IPS DF 4.7 (cell line): Measurements from ENCODE around the gene OR2T1.
"Not testable (repeated sequence)": the region's sequence is repeated elsewhere in the genome, so short reads cannot be mapped to it uniquely, and the experiment has no call there.

Source experiments
- DNase-seq: peaks from one replicate; pipeline ENCODE4 v3.0.0-alpha.2; 2013; ENCODE audit warnings: low spot score; ENCODE audit errors: extremely low read depth

OR2T1 gene, protein sequence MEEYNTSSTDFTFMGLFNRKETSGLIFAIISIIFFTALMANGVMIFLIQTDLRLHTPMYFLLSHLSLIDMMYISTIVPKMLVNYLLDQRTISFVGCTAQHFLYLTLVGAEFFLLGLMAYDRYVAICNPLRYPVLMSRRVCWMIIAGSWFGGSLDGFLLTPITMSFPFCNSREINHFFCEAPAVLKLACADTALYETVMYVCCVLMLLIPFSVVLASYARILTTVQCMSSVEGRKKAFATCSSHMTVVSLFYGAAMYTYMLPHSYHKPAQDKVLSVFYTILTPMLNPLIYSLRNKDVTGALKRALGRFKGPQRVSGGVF

DNA sequence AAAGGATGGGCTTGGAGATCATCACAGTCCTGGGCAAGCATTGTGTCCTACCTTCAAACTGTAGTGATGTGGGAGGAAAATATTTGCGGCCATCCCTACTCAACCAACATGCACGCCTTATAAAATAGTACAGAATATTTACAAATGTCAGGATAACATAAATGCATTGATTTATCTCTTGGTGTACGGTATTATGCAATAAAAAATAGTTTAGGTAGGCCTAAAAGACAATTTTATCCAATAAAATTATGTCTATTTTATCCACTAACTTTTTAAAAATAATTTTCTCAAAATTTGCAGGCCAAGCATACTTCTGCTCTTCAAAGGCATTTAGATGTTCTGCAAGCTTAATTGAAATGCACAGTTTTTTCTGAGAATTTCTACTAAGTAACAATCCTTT, at the start of gene OR2T1:
Gene OR2T1 (plus strand): TSS at position 301 of the 400 bp plus-strand sequence. CDS start 3,100 bp downstream, outside the sequence.
- no peak for DNase-seq

DNA sequence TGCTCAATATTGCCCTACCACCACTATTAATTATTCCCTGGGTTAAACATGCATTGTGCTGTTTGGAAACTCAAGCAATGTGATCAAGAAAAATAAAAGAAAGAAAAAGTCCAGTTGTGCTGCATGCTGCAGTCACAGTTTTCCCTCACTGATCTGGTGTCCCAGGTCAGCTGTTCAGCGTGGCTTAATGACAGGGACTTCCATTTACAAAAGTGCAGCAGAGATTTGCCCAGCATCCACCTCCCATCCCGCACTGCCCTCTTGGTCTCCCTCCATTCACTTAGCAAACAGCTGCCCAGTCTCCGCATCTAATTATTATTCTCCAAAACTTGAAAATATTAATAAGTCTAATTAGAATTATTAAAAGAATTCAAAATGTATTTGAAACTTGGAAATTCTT, 43.4 kb upstream of the OR2T1 start:
- DNase-seq = no peak

DNA sequence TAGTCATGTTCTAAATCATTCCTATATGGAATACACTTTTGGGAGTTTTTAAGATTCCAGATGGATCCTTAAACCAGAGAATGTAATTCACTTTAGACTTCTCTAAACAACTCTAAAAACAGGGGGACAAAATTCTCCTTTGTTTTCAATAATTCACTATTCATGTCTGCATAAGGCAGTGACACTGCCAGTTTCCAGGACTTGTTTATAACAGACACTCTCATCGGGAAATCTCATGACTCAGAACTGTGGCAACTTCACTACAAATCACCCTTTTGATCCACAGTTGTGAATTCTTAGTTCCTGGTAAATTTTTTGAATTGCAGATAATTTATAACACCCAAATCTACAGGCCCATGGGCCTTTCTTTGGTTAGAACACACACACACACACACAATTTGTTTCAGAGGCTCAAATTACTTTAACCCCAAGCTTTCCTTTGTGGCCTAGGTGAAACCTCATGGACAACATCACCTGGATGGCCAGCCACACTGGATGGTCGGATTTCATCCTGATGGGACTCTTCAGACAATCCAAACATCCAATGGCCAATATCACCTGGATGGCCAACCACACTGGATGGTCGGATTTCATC, 41.6 kb upstream of the OR2T1 start, which contains the start of gene OR2T4:
Gene OR2T4 (plus strand): TSS at position 545 of the 595 bp plus-strand sequence. CDS start 0 bp downstream, at position 545.
- DNase-seq = no peak

DNA sequence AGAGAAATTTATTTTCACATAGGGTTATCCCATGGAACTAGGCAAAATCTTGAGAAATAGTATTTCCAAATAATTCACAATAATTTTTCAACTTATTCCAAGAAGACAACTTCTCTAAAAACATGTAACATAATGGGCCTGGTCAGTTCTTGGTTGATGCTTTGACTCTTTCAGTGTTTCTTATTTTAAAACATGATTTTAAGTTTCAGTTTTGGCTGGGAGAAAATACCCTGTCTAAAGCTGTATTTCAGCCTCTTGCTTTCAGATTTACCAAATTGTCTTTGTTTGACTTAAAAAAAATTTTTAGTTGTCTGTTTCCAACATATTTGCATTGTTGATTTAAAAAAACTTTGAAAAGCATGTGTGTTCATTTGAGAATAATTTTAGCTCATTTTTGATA, 36.2 kb upstream of the OR2T1 start:
- no peak for DNase-seq

DNA sequence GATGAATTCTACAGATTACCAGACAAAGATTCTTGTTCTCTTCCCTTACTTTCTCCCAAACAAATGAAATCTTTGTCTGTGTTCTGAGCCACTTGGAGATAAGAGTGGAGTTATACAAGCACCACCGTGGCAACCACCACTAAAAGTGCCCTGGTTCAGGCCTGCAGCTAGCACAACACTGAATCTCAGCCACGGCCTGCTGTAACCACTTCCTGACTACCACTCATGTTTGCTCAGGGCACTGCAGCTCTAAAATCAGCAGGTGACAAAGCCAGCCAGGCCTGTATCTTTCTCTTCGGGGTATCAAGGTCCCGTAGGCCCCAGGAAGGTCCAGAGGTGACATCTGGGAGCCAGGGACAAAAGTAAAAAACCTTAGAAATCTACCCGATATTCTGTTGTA, 30.5 kb upstream of the OR2T1 start:
- DNase-seq = no peak

DNA sequence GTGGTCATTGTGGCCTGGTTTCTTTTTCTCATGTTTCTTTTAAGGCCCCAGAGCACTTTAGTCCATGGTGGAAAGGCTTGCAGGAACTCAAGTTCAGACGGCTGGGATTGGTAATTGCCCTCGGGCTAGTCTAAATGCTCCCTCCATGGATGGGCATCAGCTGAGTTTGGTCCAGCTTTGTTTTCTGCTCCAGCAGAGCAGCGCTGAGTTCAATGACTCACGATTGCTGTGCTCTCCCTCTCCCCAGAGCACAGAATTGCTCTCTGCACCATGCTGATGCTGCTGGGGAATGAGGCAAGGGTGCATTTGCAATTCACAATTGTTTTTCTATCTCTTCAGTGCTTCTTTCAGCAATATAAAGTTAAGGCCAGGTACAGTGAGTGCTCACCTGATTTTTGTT, 29.1 kb upstream of the OR2T1 start:
- no peak for DNase-seq

DNA sequence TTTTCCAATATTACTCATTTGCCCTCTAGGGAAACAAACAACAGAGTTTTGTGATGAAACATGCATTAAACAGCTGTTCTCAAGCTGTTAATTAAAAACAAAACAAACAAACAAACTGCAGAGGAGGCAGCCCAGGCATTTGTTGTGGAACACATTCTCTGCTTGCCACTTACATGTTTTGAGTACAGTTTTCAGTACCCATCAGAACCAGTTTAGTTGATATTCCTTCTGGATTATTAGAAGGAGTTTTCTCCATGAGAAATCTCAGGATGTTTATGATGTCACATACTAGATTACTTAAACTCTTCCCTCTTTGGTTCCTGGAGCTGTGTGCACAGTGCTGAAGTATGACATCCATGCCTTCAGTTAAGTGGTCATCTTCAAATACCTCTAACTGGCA, 27.4 kb upstream of the OR2T1 start, which contains the start of gene OR2T6:
Gene OR2T6 (plus strand): TSS at position 301 of the 400 bp plus-strand sequence. CDS start 11,863 bp downstream, outside the sequence.
- no peak for DNase-seq

DNA sequence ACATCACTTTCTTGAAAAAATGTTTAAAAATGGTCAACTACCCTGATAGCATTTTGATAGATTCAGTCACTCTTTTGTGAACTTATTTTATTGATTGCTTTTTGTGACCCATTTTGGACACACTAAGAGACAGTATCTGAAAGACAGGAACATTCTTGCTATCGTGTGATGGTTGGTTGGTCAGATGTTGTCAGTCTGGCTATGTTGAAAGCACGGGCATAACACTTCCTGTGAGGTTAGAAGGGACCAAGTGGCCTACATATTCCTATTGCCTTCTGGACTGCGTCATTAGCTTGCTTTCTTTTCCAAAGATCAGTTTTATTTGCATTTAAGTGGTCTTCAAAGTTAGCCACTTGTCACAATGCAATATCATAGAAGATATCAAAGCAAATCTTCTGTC, 25.9 kb upstream of the OR2T1 start:
- no peak for DNase-seq

DNA sequence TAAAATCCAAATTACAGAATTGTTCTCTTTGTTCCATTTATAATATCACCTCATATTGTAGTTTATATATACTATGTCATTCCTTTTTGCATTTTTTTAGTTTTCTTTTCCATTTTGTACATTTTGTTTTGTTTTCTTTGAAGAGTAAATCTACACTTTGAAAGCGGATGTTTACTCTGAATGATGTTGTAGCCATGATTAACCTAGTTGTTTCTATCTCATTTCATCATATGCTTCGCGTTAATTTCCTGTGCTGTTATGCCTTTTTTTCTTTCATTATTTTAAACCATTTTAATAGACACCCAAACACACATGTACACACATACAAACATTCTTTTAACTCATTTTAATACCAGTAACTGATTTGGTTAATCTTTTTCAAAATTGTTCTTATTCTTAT, 22.0 kb upstream of the OR2T1 start:
- no peak for DNase-seq

DNA sequence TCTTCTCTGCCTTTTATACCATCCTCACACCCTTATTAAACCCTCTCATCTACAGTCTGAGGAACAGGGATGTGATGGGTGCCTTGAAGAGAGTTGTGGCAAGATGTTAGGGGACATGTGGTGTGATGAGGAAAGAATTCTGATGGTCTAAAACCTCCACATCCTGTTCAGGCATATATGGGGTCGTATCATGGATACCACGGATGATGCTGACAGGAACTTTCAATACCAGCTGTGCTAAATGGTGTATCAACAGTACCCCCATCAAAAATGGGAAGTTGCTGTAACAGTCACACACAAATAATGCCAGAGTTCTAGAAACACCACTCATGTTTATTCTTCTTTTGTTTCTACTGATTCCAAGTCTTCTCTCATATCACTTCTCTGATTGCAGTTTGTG, 14.4 kb upstream of the OR2T1 start:
- no peak for DNase-seq

DNA sequence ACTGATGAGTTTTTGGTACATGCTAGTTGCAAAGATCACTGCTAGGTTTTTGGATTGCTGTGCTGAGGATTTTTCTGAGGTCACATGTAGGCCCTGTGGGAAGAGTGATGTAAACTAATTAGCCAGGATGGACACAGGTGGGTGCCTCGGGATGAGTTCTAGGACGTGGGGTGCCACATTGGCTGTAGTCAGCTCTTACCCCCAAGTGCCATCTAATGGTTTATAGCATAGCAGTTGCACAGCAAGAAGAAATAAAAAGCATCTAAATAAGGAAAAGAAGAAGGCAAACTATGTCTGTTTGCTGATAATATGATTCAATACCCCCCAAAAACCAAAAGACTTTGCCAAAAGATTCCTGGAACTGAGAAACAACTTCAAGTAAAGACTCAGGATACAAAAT, 9.8 kb upstream of the OR2T1 start:
- DNase-seq = no peak

DNA sequence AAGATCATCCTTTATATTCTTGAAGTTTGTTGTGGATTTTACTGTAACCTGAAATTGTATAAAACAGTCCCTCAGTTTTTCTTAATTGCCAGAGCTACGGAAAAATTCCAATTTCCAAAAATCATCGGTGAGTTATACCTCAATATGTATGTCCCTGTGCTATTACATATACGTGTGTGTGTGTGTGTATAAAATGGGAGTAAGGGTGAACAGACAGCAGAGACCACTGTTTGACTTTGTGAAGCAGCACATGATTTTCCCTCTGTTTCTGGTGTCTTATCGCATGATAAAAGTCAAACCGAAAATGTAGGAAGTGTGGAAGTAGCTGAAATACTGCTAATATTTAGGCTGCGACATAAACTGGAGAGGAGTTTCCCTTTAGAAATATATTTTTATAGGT, 1.2 kb downstream of the OR2T1 start:
- DNase-seq = peak; percentile 14

DNA sequence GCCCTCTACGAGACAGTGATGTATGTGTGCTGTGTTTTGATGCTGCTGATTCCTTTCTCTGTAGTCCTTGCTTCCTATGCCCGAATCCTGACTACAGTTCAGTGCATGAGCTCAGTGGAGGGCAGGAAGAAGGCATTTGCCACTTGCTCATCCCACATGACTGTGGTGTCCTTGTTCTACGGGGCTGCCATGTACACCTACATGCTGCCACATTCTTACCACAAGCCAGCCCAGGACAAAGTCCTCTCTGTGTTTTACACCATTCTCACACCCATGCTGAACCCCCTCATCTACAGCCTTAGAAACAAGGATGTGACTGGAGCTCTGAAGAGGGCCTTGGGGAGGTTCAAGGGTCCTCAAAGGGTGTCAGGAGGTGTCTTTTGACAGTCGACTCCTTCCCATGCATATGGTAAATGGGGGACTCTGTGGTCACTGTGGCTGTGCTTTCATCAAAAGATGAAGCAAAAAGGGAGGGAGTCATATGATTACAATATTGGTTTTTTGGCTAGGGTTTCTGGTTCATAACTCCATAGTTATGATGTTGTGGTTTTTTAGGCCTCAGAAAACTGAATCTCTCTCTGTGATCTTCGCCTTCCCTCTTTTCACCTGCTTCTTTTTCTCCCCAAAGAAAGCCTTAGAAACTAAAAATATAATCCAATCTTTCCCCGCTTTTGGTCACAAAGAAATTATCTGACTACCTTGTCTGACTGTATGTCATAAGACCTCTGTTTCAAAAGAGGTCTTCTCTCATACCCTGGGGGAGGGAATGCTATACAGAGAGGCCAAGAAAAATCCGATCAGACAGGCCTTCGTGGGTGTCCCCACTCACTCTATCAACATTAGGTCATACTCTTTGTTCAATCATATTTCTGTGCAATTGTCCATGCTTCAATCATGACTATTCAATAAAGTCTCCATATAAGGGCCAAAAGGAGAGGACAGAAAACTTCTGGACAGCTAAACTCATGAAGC, 4.2 kb downstream of the OR2T1 start:
- no peak for DNase-seq

DNA sequence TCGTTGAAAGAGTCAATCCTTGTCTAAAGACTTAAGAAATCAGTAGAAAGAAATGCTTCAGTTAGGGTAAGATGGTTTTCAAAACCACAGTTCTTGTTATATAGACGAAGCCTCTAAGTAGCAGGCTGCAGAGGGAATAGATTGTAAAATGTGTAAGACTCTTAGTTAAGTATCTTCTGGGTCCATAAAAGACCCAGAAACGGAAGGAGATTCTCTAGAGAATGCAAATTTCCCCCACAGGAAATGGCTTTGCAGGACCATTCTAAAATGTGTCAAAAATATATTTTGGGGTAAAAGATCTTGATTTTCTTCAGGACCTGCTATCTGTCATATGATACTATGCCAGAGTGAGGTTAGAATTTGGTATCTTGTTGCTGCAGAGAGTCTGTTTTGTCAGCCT, 13.4 kb downstream of the OR2T1 start:
- no peak for DNase-seq

DNA sequence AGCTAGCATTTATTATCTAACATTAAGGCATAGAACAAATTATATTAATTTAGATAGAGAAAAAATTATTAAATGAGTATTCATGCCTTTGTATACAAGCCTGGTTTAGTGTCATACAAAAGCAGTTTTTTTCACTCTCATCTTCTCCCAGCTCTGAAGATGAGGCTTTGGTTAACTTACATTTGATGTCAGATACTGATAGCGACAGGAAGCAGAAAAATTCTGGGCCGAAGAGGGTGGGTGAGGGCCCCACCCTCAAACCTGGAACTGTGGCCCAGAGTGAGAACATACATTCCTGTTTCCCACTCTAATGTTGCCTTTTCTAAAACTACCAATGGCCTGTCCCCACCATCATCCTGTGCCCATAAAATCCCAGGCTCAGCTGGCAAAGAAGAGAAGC, 15.0 kb downstream of the OR2T1 start:
- no peak for DNase-seq

DNA sequence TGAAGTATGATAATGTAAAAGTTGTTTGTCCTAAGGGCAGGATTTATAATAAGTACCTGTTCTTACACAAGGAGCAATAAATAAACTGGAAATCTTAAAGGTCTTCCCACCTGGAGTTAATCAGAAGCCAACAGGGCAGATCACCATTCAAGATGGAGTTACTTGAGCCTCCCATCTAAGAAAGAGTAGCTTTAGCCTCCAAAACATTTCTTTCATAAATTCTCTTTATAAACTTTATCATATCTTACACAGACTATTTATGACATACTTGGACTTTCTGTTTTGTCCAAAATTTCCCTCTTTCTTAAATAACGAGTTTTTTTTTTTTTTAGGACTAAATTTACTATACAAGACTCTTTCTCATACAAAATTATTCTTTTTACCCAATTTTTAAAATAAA, 18.5 kb downstream of the OR2T1 start:
- DNase-seq = no peak

DNA sequence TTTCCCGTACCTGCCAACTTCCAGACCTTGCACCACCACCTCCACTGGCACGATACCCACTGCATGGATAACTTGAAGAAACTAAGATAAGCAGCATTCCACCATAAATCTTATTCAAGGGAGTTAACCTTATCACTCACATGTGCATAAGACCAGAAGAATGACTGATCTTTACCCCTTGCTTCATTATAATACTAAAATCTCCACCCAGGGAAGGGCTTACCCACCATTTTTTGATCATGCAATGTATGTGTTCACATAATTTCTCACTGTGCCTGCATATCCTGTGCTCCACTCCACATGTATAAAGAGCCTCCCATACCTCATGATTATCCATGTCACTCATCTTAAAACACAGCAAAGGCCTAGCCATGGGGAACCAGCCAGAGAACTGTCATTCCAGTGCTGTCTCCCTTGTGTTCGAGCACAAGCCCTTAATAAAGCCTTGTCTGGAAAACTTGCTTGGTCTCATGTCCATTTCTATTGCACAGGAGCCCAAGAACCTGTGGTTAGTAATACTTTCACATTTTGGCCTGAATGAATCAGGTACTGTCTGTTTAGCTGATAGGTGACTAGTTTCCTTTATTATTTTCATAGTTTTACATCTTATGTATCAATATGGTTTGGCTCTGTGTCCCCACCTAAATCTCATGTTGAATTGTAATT, 24.8 kb downstream of the OR2T1 start:
- not testable (repeated sequence) for DNase-seq

DNA sequence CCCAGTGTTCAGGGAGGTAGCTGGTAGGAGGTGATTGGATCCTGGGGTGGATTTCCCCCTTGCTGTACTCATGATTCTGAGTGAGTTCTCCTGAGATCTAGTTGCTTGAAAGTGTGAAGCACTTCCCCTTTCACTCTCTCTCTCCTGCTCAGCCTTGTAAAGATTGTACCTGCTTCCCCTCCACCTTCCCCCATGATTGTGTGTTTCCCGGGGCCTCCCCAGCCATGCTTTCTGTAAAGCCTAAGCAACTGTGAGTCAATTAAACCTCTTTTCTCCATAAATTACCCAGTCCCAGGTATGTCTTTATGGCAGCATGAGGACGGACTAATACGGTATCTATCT, 25.3 kb downstream of the OR2T1 start:
- DNase-seq = not testable (repeated sequence)

DNA sequence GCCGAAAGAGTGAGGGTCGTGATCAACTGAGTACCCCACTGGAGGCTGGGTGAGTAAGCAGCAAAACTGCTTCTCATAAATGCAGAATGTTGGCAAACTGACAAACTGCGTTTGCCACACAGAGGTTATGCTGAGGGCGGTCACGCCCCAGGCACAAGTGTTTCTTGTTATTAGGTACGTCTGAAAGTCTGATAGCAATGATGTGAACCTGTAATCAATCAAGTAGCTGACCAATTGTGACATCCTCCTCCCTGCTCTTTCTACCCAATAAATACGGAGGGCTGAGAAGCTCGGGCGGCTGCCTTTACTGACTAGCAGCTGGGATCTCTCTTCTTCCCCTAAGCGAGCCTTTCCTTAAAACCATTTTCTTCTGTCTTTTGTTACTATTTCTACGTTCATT, 28.8 kb downstream of the OR2T1 start:
- not testable (repeated sequence) for DNase-seq

DNA sequence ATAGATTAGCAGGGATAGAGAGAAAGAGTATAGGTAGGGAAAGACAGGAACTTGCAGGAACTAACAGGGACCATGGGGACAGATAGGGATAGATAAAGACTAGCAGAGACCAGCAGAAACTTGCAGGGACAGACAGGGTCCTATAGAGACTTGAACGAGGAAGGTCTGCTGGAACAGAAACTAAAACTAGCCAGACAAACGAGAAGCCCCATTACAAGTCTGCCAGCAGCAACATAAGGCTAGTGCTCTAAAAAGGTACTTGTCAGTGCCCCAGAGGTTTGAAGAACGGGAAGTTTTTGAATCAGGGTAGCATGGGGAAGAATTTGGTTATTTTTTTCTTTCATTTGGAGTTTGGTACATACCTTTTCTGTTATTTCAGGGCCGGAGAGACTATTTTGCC, 29.4 kb downstream of the OR2T1 start:
- DNase-seq = not testable (repeated sequence)

DNA sequence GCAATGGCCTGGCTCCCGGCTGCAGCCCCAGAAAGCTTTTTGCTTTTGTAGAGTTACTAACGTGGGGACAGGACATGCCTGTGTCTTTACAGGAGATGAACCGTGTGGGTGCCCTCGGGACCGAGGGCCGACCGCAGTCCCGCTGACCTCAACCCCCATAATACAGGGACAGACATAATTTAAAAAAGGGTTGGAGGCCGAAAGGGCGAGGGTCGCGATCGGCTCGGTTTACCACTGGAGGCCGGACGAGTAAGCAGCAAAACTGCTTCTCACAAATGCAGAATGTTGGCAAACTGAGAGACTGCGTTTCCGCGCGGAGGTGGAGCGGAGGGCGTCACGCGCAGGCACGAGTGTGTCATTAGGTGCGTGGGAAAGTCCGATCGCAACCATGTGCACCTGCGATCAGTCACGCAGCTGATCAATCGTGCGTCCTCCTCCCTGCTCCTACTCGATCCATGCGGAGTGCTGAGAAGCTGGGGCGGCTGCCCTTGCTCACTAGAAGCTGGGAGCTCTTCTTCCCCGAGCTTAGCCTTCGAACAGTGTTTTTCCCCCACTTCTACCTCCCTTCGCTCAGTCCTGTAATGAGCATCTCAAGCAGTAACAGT, 31.1 kb downstream of the OR2T1 start:
- not testable (repeated sequence) for DNase-seq
